ENCODE results near the gene PDE1A.

Gene PDE1A

DNA sequence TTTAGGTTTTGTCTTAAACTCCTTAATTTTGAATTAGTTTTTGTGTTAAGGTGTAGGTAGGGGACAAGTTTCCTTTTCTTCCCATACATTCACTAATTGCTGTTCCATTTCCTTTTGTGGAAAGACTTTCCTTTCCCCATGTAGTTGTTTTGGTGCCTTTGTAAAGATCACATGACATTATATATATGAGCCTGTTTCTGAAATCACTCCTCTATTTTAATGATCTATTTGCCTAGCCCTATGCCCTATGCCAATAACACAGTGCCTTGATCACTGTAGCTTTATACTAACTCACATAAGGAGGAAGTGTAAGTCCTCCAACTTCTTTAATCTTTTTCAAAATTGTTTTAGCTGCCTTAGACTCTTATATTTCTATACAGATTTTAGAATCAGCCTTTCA is 229.3 kb downstream of the PDE1A start:
- DNase-seq (ENCODE audit: low read depth) = no peak

DNA sequence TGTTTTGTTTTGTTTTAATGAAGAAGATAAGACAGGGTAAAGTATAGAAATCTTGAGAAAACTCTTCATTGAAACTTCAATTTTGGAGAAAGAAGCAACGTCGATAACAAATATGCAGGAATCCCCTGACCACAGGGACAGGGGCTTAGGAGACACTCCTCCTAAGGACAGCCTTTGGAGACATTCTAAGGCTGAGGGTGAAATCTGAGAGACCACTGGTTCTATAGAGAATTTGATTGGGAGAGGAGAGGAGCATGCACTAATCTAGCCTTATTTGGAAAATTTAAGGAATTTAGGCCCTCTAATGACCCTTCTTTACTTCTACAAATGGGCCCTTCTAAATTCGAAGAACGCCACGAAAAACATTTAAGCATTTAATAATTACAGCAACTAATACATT is 233.5 kb downstream of the PDE1A start:
- DNase-seq (ENCODE audit: low read depth) = no peak

DNA sequence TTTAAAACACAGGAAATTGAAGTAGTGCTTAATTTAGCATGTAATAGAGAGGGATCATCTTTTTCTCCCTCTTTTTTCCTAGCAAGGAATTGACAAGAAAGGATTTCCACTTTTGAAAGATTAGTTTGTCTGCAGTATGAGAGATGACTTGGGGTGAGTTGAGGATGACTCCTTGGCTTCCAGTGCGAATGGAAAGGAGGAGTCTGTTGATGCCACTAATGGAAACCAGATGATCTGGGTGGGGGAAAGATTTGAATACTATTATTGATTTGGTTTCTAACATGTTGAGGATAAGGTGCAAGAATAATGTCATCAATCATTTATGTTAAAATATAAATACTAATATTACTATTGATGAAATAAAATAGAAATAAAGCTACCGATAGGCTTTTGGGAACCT is 235.8 kb downstream of the PDE1A start:
- DNase-seq (ENCODE audit: low read depth) = no peak

DNA sequence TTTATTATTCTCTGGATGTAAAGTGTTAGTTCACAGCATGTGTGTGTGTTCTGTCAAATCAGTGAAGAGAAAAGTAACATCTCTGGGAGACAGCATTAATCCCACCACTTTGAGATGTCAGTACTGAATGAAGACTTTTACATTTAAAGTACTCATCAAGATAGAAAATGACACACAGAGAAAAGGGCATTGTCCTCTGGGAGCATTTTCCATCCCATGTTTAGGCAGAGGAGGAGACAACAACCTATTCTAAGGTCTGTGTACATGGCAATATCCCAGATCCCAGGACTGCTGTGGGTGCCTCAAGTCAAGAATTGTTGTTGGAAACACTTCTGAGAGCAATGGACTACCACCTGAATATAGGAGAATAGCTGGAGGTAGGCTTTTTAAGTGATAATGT is 239.7 kb downstream of the PDE1A start:
- DNase-seq (ENCODE audit: low read depth) = no peak

DNA sequence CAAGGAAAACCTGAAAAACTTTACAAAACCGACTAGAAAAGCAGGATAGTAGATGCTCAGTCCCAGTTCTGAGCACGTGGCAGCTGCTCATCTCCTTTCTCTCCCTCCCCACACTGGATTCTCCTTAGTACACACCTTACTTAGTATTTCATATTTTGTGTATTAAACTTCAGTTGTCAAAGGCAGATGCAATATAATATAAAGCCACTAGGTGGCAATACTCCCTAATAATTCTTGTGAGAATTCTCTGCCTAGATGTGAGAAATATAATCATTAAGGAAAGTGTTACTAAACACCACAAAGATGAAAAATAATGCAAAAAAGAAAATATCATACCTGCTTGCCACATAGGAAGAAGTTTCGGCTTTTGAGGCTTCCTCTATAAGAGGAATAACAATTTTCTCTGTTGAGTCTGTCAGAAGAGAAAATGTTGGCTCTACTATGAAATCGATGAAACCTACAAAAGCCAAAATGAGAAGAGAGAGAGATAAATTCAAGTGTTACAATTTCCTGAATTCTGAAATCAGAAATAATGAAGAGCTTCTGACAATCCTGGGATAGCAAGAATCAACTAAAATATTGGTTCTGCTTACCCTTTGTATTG is 240.6 kb downstream of the PDE1A start:
- no peak for DNase-seq (ENCODE audit: low read depth)

DNA sequence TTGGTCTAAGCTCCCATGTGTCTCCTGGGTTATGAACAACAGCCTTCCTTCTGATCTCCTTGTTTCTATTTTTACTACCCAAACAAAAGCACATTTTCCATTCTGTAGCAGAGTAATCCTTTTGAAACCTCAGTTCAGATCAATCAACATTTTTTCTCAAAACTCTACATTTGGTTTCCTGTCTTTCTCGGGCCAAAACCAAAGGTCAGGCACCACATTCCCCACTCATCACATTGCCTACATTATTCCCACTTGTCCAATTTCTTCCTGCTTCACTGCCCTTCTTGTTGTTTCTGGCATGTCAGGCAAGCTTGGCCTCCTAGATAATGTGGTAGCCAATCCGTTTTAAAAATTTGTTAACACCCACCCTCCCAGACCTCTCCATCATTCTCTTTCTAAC is 244.4 kb downstream of the PDE1A start:
- DNase-seq (ENCODE audit: low read depth) = no peak

DNA sequence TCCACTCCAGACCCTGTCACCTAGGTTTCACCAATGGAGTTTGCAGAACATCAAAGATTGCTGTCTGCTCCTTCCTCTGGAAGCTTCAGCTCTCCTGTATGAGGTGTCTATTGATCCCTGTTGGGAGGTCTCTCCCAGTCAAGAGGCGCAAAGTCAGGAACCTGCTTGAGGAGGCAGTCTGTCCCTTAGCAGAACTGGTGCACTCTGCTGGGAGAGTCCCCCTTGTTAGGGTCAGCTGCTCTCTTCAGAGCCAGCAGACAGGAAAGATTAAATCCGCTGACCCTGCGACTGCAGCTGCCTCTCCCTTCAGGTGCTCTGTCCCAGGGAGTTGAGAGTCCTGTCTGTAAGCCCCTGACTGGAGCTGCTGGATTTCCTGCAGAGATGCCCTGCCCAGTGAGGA is 245.5 kb downstream of the PDE1A start:
- DNase-seq (ENCODE audit: low read depth) = no peak

DNA sequence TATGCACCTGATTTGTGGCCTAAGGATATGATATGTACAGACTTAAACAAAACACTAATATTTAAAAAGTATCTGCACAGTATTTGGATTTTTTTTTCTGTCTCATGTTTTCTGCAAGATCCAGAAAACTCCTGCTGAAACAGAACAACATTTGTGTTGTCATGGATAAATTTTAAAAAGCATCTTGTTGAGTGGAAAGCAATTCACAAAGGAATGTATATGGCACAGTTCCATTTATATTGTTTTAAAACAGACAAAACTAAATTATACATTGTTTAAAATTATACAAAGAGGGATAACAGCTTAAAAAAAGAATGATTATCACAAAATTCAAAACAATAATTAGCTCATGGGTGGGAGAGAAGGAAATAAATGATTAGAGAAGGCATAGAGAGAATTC is 247.7 kb downstream of the PDE1A start:
- no peak for DNase-seq (ENCODE audit: low read depth)

DNA sequence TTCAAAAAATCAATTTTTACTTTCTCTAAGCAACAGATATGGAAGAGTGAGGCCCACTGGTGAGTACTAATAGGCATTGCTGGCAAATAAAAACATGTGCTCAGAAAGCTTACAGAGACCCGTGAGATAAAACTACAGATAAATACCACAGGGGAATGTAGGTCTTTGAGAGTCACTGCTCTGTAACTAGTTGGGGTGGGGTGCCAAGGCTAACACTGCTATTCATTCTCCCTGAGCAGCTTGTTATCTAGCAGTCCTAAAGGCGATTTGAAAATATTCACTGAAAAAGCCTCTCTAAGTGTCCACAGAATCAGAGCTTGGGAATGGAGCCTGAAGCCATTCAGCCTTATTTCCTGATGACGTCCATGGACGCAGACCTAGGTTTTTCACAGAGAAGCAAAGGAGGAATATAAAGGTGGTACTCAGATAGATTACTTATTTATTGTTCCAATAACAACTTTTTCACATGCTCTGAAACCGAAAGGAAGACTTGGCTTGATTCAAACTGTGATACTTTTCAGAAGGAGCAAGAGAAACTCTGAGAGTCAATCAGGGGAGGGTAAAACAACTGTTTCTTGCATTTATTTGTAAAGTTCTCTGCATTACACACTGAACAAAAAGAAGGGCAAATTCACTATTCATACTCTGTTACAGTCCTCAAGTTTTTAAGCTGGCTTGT is 252.8 kb downstream of the PDE1A start:
- no peak for DNase-seq (ENCODE audit: low read depth)

DNA sequence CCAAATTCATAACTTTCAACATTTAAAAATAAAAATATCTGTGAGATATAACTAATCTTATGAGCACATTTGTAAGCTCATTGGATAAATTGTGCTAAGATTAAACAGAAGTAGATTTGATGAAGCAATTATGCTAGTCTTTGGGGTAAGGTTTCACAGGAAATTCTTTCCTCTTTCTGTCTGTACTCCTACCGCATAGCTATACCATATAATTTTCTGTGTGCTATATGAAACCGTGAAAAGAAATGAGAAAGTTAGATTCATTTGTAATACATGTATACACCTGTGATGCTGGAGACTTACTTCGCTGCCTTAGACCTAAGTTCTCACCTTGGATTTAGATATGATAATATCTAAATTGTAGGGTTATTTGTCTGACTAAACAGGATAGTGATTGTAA is 256.5 kb downstream of the PDE1A start:
- DNase-seq (ENCODE audit: low read depth) = no peak

DNA sequence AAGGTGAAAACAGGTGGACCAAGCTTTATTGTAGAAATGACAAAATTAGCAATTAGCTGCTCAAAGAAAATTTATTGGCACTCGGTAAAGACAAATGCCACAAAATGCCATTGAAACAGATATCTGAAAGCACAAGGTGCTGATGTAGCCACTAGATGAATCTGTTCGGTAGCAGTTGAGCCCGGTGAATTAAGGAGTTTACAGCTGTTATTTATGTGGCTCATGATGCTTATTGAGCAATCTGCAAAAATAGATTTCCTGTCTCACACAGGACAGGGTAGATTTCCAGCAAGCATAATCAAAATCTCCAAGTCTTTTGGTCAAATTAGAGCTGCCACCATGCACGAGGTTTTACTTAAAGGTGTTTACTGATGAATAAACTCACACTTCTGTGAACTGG is 259.0 kb downstream of the PDE1A start:
- no peak for DNase-seq (ENCODE audit: low read depth)

DNA sequence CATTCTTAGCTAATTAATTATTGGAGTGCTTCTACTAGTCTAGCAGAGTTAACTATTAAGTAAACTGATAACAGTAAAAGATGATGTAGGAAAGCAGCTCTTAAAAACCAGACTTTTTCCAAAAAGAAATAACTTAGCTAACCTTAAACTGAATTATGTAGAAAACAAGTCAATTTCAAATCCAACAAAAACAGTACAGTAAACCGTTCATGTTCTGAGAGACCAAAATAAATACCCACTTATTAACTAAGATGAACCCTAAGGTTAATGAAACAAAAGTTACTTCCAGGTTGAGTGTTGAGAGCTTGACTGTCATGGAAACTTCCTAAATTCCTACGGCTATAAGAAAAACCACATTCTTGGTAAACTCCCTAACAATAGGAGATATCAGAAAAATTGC is 260.0 kb downstream of the PDE1A start:
- DNase-seq (ENCODE audit: low read depth) = no peak

DNA sequence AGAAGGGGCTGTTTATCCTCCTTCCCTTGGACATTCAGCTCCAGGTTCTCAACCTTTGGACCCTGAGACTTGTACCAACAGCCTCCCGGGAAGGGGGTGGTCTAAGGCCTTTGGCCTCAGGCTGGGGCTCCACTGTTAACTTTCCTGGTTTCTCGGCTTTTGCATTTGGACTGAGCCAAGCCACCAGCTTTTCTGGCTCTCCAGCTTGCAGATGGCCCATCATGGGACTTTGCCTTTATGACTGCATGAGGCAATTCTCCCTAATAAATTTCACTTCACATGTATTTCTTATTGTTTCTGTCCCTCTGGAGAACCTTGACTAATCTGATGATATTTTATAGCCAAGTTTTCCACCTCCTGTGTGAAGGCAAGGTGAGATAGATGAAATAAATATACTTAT is 260.4 kb downstream of the PDE1A start:
- no peak for DNase-seq (ENCODE audit: low read depth)

DNA sequence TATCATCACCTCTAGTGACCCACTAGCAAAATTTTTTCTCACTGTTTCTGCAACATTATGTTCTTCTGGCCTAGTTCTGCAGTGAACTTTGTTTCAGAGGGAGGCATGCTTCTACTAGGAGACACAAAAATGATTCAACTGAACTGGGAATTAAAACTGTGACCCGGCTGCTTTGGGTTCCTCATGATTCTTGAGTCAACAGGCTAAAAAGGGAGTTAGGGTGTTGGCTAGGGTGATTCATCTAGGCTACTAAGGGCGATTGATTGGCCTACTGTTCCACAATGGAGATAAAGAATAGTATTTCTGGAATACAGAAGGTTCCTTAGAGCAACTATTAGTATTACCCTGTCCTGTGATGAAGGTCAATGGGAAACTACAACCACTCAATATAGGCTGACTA is 261.6 kb downstream of the PDE1A start:
- no peak for DNase-seq (ENCODE audit: low read depth)

DNA sequence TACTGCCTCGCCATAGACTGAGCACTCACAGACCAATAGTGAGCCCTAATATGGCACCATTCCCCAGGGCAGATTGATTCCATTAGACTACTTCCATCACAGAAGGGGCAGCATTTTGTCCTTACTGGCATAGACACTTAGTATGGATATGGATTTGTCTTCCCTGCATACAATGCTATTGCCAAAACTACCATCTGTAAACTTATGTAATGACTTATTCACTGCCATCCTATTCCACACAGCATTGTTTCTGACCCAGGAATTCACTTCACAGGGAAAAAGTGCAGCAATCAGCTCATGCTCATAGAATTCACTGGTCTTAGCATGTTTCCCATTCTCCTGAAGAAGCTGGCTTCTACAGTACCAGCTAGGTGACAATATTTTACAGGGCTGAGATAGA is 262.1 kb downstream of the PDE1A start:
- no peak for DNase-seq (ENCODE audit: low read depth)

DNA sequence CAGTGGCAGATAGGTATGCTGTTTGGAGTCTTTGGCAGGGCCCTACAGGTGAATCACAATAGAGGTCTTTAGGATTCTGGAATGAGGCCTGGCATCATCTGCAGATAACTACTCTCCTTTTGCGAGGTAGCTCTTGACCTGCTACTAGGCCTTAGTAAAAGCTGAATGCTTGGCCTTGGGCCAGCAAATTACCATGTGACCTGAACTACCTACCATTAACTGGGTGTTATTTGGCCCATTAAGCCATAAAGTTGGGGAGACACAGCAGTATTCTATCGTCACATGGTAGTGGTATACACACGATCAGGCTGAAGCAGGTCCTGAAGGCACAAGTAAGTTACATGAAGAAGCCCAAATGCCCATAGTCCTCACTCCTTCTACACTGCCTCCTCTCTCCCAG is 263.0 kb downstream of the PDE1A start:
- DNase-seq (ENCODE audit: low read depth) = no peak

DNA sequence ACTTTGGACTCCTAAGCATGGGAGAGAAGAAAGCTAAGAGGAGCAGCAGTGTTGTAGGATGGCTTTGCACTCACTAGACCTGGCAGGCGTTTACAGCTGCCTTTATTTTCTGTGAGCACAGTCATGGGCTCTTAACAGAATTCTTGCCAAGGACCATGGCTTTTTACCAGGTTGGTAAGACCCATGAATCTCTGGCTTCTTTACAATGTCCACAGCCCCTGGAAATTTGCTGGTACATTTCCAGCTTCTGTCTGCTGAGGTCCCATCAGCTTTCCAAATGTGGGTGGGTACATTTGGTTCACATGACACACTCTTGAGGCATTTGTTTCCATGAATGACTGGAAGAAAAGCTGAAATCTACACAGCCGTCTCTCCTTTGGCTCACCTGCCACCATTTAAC is 278.5 kb downstream of the PDE1A start:
- DNase-seq (ENCODE audit: low read depth) = no peak

DNA sequence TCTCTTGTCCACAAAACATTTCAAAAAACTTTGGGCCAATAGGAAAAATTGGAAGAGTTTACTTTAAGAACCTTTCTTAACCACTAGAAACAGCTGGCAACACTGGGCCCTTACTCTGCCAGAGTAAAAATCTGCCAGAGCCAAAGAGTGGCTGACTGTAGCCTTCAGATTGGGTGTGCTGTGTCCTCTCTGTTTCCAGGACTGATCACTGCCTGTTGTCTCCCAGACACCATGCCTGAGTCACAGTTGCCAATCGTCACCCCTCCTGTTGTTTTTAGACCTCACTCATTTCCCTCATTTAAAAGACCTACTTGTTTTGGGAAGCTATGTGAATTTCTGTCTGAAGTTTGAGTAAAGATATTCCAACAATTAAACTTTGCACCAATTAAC is 282.1 kb downstream of the PDE1A start:
- DNase-seq (ENCODE audit: low read depth) = no peak

DNA sequence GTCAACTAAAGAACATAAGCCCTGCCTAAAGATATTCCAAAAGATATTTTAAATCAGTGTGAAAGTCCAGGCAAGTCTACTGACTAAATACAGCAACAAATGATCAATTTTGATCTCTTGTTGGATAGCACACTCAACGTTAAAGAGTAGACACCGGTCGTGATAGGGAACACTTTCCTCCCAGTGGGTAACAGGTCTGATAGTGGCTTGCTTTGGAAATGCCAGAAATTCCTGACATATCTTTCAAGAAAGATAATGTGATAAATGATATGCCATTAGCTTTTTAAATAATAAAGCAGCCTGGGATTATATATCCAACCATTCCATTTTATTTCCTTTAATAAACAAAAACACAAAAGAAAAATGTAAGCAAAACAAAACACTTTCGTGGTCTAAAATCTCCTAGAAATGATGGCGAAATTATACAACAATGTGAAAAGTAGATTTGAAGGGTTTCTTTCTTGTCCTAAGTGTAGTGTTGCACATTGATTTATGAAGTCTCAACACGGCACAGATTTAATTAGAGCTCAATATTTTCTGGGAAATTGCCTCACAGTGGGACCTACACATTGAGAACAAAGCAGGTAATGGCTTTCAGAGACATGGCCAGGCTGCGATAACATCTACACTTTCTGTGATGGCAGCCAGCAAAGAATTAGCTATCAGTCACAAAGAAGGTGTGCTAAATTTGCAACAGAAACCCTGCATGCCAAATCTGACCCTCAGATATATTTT is 282.6 kb downstream of the PDE1A start:
- no peak for DNase-seq (ENCODE audit: low read depth)

DNA sequence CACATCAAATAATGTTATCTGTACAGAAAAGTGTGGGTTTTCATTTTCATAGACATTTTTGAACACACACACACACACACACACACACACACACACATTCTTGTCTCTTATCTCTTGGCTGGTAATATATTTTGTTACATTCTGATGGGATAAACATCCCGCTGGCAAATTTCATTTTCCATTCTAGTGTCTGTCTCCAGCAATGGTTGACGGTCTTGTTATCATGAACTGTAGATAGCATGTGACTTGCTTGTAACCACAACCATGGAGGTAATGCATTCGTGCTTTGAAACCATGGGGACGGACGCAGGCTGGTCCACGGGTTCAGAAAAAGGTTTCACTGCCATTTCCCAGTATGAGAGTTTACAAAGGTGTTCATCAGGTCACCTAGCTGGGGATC is 284.8 kb downstream of the PDE1A start:
- no peak for DNase-seq (ENCODE audit: low read depth)

DNA sequence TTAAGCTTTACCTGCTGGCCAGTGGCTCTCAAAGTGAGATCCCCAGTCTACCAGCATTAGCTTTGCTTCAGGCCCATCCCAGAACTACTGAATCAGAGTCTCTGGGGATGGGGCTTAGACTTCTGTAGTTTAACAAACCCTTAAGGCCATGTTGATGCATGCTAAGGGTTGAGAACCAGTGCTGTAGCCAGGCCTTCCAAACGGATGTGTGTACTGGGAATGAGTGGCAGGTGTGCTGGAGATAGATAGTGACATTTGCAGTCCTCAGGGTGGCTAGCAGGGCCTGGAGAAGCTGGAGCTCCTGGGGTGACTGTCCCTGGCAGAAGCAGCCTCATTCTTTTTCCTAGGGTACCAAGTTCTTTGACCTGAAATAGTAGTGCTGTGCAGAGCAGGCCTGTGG is 292.6 kb downstream of the PDE1A start:
- no peak for DNase-seq (ENCODE audit: low read depth)

DNA sequence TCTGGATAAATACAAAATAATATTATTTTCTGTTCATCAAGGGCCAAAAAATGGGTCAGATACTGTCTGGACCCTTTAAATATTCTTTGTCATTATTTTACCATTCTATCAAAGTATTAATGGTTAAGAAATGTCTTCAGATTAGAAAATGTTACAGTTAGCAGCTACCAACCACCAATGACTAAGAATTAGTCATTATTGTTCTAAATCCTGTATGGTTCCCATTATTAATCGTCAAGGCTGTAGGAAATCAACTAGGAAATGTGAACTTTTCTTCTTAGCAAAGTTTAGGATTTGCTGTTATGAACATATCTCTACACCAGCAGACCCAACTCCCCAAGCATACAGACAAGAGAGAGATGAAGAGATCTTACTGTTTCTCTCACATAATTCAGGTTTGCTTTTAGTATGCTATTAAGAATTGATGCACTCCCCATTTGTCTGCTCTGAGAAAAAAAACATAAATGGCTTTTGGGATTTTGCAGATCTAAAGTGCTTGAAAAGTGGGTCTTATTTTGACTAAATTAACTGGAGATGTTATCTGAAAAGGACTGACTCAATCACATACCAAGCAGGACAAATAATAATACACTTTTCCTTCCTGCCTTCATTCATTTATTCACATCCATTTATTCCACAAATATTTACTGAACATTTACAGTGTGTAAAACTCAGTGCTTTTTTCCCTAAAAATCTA is 293.5 kb downstream of the PDE1A start:
- no peak for DNase-seq (ENCODE audit: low read depth)

DNA sequence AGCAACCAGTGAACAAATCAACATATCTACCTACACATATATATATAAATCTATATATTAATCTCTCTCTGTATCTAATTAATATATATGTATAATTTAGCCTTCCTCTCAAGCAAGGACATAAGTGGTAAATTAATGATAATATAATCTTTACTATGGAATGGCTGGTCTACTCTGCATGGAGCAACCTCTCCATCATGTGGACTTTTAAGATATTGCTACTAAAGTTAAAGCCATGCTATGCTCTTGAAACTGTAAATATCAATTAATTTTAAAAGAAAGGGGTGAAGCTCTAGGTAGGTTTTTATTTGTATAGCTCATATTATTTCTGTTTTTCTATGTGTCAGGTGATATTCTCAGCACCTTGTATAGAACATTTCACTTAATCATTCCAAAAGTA is 294.2 kb downstream of the PDE1A start:
- no peak for DNase-seq (ENCODE audit: low read depth)

Data from stimulated activated CD8-positive, alpha-beta memory T cell treated with anti-CD3 and anti-CD28 coated beads, Interleukin-15, amount 100 ng/mL, for 24 hours (primary cell).